H9 (cell line): ENCODE results near the gene CARTPT. TPM values are rescaled to one million over a fixed set of nuclear protein-coding genes. Genes with fewer than 3 reads are reported as not detected.

Experiments
- DNase-seq: peaks from one replicate; pipeline ENCODE4 v3.0.0-alpha.2; 2017
- H2AFZ ChIP-seq: one replicate; pipeline ENCODE4 v1.6.1; 2013; ENCODE audit warnings: mild to moderate bottlenecking, low read length, control low read depth, moderate library complexity
- H2AK5ac ChIP-seq: 2 replicates; pipeline ENCODE4 v1.6.1; 2013; ENCODE audit warnings: low read length, control low read depth, mixed read lengths; ENCODE audit not compliant: insufficient read length
- H2BK120ac ChIP-seq: one replicate; pipeline ENCODE4 v1.6.1; 2013; ENCODE audit warnings: low read depth, mild to moderate bottlenecking, low read length, control low read depth, inconsistent platforms; ENCODE audit not compliant: poor library complexity, severe bottlenecking
- H2BK12ac ChIP-seq: 2 replicates; pipeline ENCODE4 v1.6.1; 2013; ENCODE audit warnings: low read length, control low read depth, mixed read lengths, low read depth; ENCODE audit not compliant: insufficient read length
- H2BK15ac ChIP-seq: 2 replicates; pipeline ENCODE4 v1.6.1; 2013; ENCODE audit warnings: low read depth, low read length, control low read depth
- H2BK20ac ChIP-seq: one replicate; pipeline ENCODE4 v1.6.1; 2013; ENCODE audit warnings: low read depth, mild to moderate bottlenecking, low read length, control low read depth, inconsistent platforms; ENCODE audit not compliant: poor library complexity, severe bottlenecking
- H2BK5ac ChIP-seq: 2 replicates; pipeline ENCODE4 v1.6.1; 2013; ENCODE audit warnings: low read length, control low read depth, mixed read lengths; ENCODE audit not compliant: insufficient read length
- H3K14ac ChIP-seq: 2 replicates; pipeline ENCODE4 v1.6.1; 2013; ENCODE audit warnings: low read length, control low read depth; ENCODE audit not compliant: insufficient read depth
- H3K18ac ChIP-seq: 2 replicates; pipeline ENCODE4 v1.6.1; 2013; ENCODE audit warnings: low read depth, mild to moderate bottlenecking, mixed read lengths, low read length, control low read depth; ENCODE audit not compliant: insufficient read length
- H3K23ac ChIP-seq: 2 replicates; pipeline ENCODE4 v1.6.1; 2013; ENCODE audit warnings: low read length, control low read depth, mixed read lengths, low read depth; ENCODE audit not compliant: insufficient read length
- H3K23me2 ChIP-seq: 2 replicates; pipeline ENCODE4 v1.6.1; 2013; ENCODE audit warnings: low read depth, mild to moderate bottlenecking, mixed read lengths, low read length, control low read depth; ENCODE audit not compliant: insufficient read length, poor library complexity, severe bottlenecking
- H3K27ac ChIP-seq: 2 replicates; pipeline ENCODE4 v1.5.1; 2013; ENCODE audit warnings: low read length, control low read depth, mixed read lengths, low read depth; ENCODE audit not compliant: insufficient read length
- H3K27me3 ChIP-seq: 2 replicates; pipeline ENCODE4 v1.6.1; 2013; ENCODE audit warnings: low read length, control low read depth, inconsistent platforms; ENCODE audit not compliant: insufficient read depth
- H3K4ac ChIP-seq: 2 replicates; pipeline ENCODE4 v1.6.1; 2013; ENCODE audit warnings: low read depth, mild to moderate bottlenecking, control low read depth, inconsistent platforms, low read length, moderate library complexity
- H3K4me1 ChIP-seq: 2 replicates; pipeline ENCODE4 v1.6.1; 2013; ENCODE audit warnings: low read length, control low read depth, inconsistent platforms; ENCODE audit not compliant: insufficient read depth
- H3K4me2 ChIP-seq: 2 replicates; pipeline ENCODE4 v1.6.1; 2013; ENCODE audit warnings: low read length, control low read depth, mixed read lengths; ENCODE audit not compliant: insufficient read length, insufficient read depth
- H3K56ac ChIP-seq: 2 replicates; pipeline ENCODE4 v1.6.1; 2013; ENCODE audit warnings: low read depth, mild to moderate bottlenecking, mixed read lengths, low read length, control low read depth; ENCODE audit not compliant: insufficient read length
- H3K79me1 ChIP-seq: 2 replicates; pipeline ENCODE4 v1.6.1; 2013; ENCODE audit warnings: low read depth, mild to moderate bottlenecking, moderate library complexity, low read length, control low read depth, inconsistent platforms; ENCODE audit not compliant: insufficient read depth, poor library complexity, severe bottlenecking
- H3K79me2 ChIP-seq: 2 replicates; pipeline ENCODE4 v1.6.1; 2013; ENCODE audit warnings: low read length, control low read depth, inconsistent platforms; ENCODE audit not compliant: insufficient read depth
- H3K9ac ChIP-seq: 2 replicates; pipeline ENCODE4 v1.6.1; 2013; ENCODE audit warnings: low read length, control low read depth, mixed read lengths; ENCODE audit not compliant: insufficient read length; ENCODE audit errors: extremely low read depth
- H3K9me3 ChIP-seq: one replicate; pipeline ENCODE4 v1.6.1; 2013; ENCODE audit warnings: low read depth, low read length, inconsistent platforms; ENCODE audit not compliant: control insufficient read depth
- H3T11ph ChIP-seq: one replicate; pipeline ENCODE4 v1.6.1; 2013; ENCODE audit warnings: mild to moderate bottlenecking, low read length, control low read depth, inconsistent platforms
- H4K20me1 ChIP-seq: one replicate; pipeline ENCODE4 v1.6.1; 2013; ENCODE audit not compliant: control insufficient read depth, insufficient read length, insufficient read depth
- H4K5ac ChIP-seq: 2 replicates; pipeline ENCODE4 v1.6.1; 2013; ENCODE audit warnings: low read depth, mild to moderate bottlenecking, mixed read lengths, low read length, control low read depth; ENCODE audit not compliant: insufficient read length
- H4K8ac ChIP-seq: replicated peaks from 2 replicates; pipeline ENCODE4 v1.6.1; 2013; ENCODE audit warnings: low read length, control low read depth, mixed read lengths, low read depth; ENCODE audit not compliant: insufficient read length
- H4K91ac ChIP-seq: 2 replicates; pipeline ENCODE4 v1.6.1; 2013; ENCODE audit warnings: low read depth, mild to moderate bottlenecking, moderate library complexity, mixed read lengths, low read length, control low read depth; ENCODE audit not compliant: insufficient read length
- H3K27ac Mint-ChIP-seq, 3 experiments: 2 replicates in 2 of 3; 3 replicates in 1 of 3; pipeline ENCODE4 v1.8.0; 2020 to 2021; ENCODE audit warnings: mixed read lengths in 3 of 3, mild to moderate bottlenecking in 1 of 3, moderate library complexity in 1 of 3
- H3K27me3 Mint-ChIP-seq: 2 replicates; pipeline ENCODE4 v1.8.0; 2021; ENCODE audit warnings: low read depth, mild to moderate bottlenecking, moderate library complexity, mixed read lengths
- H3K36me3 Mint-ChIP-seq, 3 experiments: 2 replicates in 2 of 3; 3 replicates in 1 of 3; pipeline ENCODE4 v1.8.0; 2020 to 2021; ENCODE audit warnings: low read depth in 3 of 3, mixed read lengths in 3 of 3; ENCODE audit not compliant: insufficient read depth in 1 of 3
- H3K4me1 Mint-ChIP-seq, 2 experiments: 2 replicates each; pipeline ENCODE4 v1.8.0; 2020; ENCODE audit warnings: mixed read lengths in 2 of 2
- H3K4me3 Mint-ChIP-seq, 2 experiments: 2 replicates in 1 of 2; 3 replicates in 1 of 2; pipeline ENCODE4 v1.8.0; 2020 to 2021; ENCODE audit warnings: mild to moderate bottlenecking in 2 of 2, mixed read lengths in 2 of 2, moderate library complexity in 1 of 2
- H3K9me3 Mint-ChIP-seq, 2 experiments: 2 replicates in 1 of 2; 3 replicates in 1 of 2; pipeline ENCODE4 v1.8.0; 2020; ENCODE audit warnings: mild to moderate bottlenecking in 2 of 2, mixed read lengths in 2 of 2, moderate library complexity in 1 of 2
- CTCF ChIP-seq: fragments of 200-600 bp; sonication (generic); conservative IDR thresholded peaks from 3 replicates; pipeline ENCODE4 v1.8.0; 2021; ENCODE audit warnings: antibody characterized with exemption, mild to moderate bottlenecking
- WGBS: extraction: QIAGEN DNeasy Blood & Tissue Kit; methylation state at CpG from one replicate; pipeline ENCODE4 v1.1.7; 2013; ENCODE audit warnings: missing lambda C conversion rate, low lambda C conversion rate, mixed read lengths; ENCODE audit not compliant: insufficient read length; ENCODE audit errors: extremely low coverage; 5-methylcytosine and 5-hydroxymethylcytosine counted together
- total RNA-seq: library from RNA; stranded (reverse); gene quantifications from 2 replicates; pipeline ENCODE4 v1.2.1, GENCODE V29; 2021

Gene CARTPT
- total RNA-seq, 1 experiment from 2014 or later = not detected

GRCh38 chr5:71684309-71684708 is 34.8 kb upstream of the CARTPT start:
- no peak overlapping the region for H3K14ac ChIP-seq
- DNase-seq = no peak
- H3K79me2 ChIP-seq = no peaks in the 10 kb centered on the region
- no peaks in the 10 kb centered on the region for H3K79me1 ChIP-seq
- no peak overlapping the region for H3T11ph ChIP-seq
- H4K5ac ChIP-seq = no peak overlapping the region
- no peak overlapping the region for H2AFZ ChIP-seq
- no peaks in the 10 kb centered on the region for H3K4me1 ChIP-seq
- H3K23me2 ChIP-seq = no peaks in the 10 kb centered on the region
- H3K9me3 ChIP-seq = no peaks in the 10 kb centered on the region
- H3K4me2 ChIP-seq = no peak overlapping the region
- Mint-ChIP-seq H3K4me3 (no peak overlapping the region), H3K27me3 (peaks cover 9% of the 10 kb centered on the region), H3K36me3 (0 out of 7 replicates have a peak, but pooled peaks cover 0 to 15% (median 0%) of the 10 kb centered on the region in 3 experiments), H3K9me3 (peaks cover 8 to 14% of the 10 kb centered on the region in 2 experiments; a peak in 4 of 5 replicates), H3K27ac (no peak overlapping the region; a peak in 1 of 7 replicates), H3K4me1 (peaks cover 3 to 4% of the 10 kb centered on the region in 2 experiments; a peak in 2 of 4 replicates)
- no peak overlapping the region for H4K91ac ChIP-seq
- no peak overlapping the region for H3K18ac ChIP-seq
- H2BK12ac ChIP-seq = no peak overlapping the region
- H3K56ac ChIP-seq = no peak overlapping the region
- no peak overlapping the region for H3K27ac ChIP-seq
- no peaks in the 10 kb centered on the region for H4K20me1 ChIP-seq
- no peak overlapping the region for H2BK15ac ChIP-seq
- H2BK5ac ChIP-seq = no peak overlapping the region
- no peak overlapping the region for H3K23ac ChIP-seq
- H3K9ac ChIP-seq = no peak overlapping the region
- H3K27me3 ChIP-seq = no peaks in the 10 kb centered on the region
- no peak for TF ChIP-seq CTCF
- H3K4ac ChIP-seq = no peak overlapping the region
- WGBS = no CpG with 5 or more reads among the region's 2 CpGs
- no peak overlapping the region for H2AK5ac ChIP-seq
- no peak overlapping the region for H4K8ac ChIP-seq
- H2BK20ac ChIP-seq = no peak overlapping the region
- no peak overlapping the region for H2BK120ac ChIP-seq
